HepG2 (cell line): ENCODE data around the gene RAD51AP1. TPM values are rescaled to one million over a fixed set of nuclear protein-coding genes. Genes with fewer than 3 reads are reported as not detected.
A peak's percentile ranks its signal among the peaks of the same experiment; 100 is the strongest.

ENCODE experiments used
- ARNT ChIP-seq: fragments of 450-650 bp; IDR thresholded peaks from 2 replicates; pipeline ENCODE4 v1.6.1; 2017
- EP300 ChIP-seq, 3 experiments: sonication (generic) in 1 of 3; formaldehyde crosslinking in 1 of 3; IDR thresholded peaks; 2 replicates each; pipeline versions ENCODE4 v1.5.1 to v1.6.1; 2011 to 2020; ENCODE audit warnings: low read depth in 2 of 3, low read length in 2 of 3, borderline replicate concordance in 1 of 3, improper control_type of control experiment in 1 of 3, mild to moderate bottlenecking in 1 of 3, missing genetic modification reagents in 1 of 3, moderate library complexity in 1 of 3
- KAT7 ChIP-seq: IDR thresholded peaks from 2 replicates; pipeline ENCODE4 v1.6.1; 2018; ENCODE audit warnings: borderline replicate concordance, missing compliant biosample characterization
- KLF6 ChIP-seq: IDR thresholded peaks from 2 replicates; pipeline ENCODE4 v1.8.0; 2016; ENCODE audit warnings: missing biosample characterization, missing genetic modification reagents
- MXD4 ChIP-seq: IDR thresholded peaks from 2 replicates; pipeline ENCODE4 v1.6.1; 2016; ENCODE audit warnings: mild to moderate bottlenecking, missing biosample characterization, missing genetic modification reagents
- NBN ChIP-seq: fragments of 450-650 bp; conservative IDR thresholded peaks from 2 replicates; pipeline ENCODE4 v1.6.1; 2017
- NR2F2 ChIP-seq: IDR thresholded peaks from 2 replicates; pipeline ENCODE4 v1.6.1; 2012; ENCODE audit warnings: low read depth, inconsistent platforms, borderline replicate concordance
- NRL ChIP-seq: sonication (generic); formaldehyde crosslinking; IDR thresholded peaks from 2 replicates; pipeline ENCODE4 v1.5.0; 2020; ENCODE audit warnings: missing genetic modification reagents, mild to moderate bottlenecking, moderate library complexity, borderline replicate concordance
- PAXIP1 ChIP-seq: sonication (generic); formaldehyde crosslinking; conservative IDR thresholded peaks from 2 replicates; pipeline ENCODE4 v1.4.0; 2020; ENCODE audit warnings: mild to moderate bottlenecking, missing genetic modification reagents, moderate library complexity
- PHF20 ChIP-seq: sonication (generic); formaldehyde crosslinking; IDR thresholded peaks from 2 replicates; pipeline ENCODE4 v1.5.0; 2020; ENCODE audit warnings: mild to moderate bottlenecking, missing genetic modification reagents
- POGZ ChIP-seq: sonication (generic); formaldehyde crosslinking; IDR thresholded peaks from 2 replicates; pipeline ENCODE4 v1.4.0; 2020; ENCODE audit warnings: mild to moderate bottlenecking, missing genetic modification reagents
- POLR2AphosphoS5 ChIP-seq: IDR thresholded peaks from 2 replicates; pipeline ENCODE4 v1.6.1; 2012; ENCODE audit warnings: low read depth, low read length
- RARA ChIP-seq: IDR thresholded peaks from 2 replicates; pipeline ENCODE4 v1.6.1; 2016; ENCODE audit warnings: missing genetic modification reagents, missing compliant biosample characterization
- RFX1 ChIP-seq: fragments of 450-650 bp; IDR thresholded peaks from 2 replicates; pipeline ENCODE4 v1.6.1; 2017
- ZBTB1 ChIP-seq: sonication (generic); formaldehyde crosslinking; IDR thresholded peaks from 2 replicates; pipeline ENCODE4 v1.4.0; 2020; ENCODE audit warnings: missing genetic modification reagents, borderline replicate concordance
- ZBTB37 ChIP-seq: sonication (generic); formaldehyde crosslinking; IDR thresholded peaks from 2 replicates; pipeline ENCODE4 v1.4.0; 2020; ENCODE audit warnings: mild to moderate bottlenecking, missing genetic modification reagents
- ZBTB42 ChIP-seq: sonication (generic); formaldehyde crosslinking; IDR thresholded peaks from 2 replicates; pipeline ENCODE4 v1.5.0; 2020; ENCODE audit warnings: mild to moderate bottlenecking, missing genetic modification reagents
- ZNF138 ChIP-seq: sonication (generic); formaldehyde crosslinking; IDR thresholded peaks from 2 replicates; pipeline ENCODE4 v1.5.0; 2020; ENCODE audit warnings: mild to moderate bottlenecking, low read depth, missing genetic modification reagents
- ZNF263 ChIP-seq: sonication (generic); formaldehyde crosslinking; IDR thresholded peaks from 2 replicates; pipeline ENCODE4 v1.4.0; 2020; ENCODE audit warnings: missing genetic modification reagents
- ZNF317 ChIP-seq: sonication (generic); formaldehyde crosslinking; IDR thresholded peaks from 2 replicates; pipeline ENCODE4 v1.5.0; 2020; ENCODE audit warnings: mild to moderate bottlenecking, missing genetic modification reagents
- ZNF468 ChIP-seq: sonication (generic); formaldehyde crosslinking; IDR thresholded peaks from 2 replicates; pipeline ENCODE4 v1.8.0; 2022; ENCODE audit warnings: mild to moderate bottlenecking, moderate library complexity, missing genetic modification reagents
- ZNF549 ChIP-seq: sonication (generic); formaldehyde crosslinking; IDR thresholded peaks from 2 replicates; pipeline ENCODE4 v1.5.0; 2020; ENCODE audit warnings: missing genetic modification reagents
- ZNF616 ChIP-seq: sonication (generic); formaldehyde crosslinking; IDR thresholded peaks from 2 replicates; pipeline ENCODE4 v1.5.0; 2020; ENCODE audit warnings: low read depth, mild to moderate bottlenecking, missing genetic modification reagents
- polyA plus RNA-seq, 8 experiments: library from polyadenylated mRNA; depleted of rRNA in 3 of 8; stranded (reverse) in 7 of 8; unstranded in 1 of 8; fragments of >200 nt; fragmentation: Illumina TruSeq in 4 of 8; extraction: Trizol in 4 of 8; gene quantifications; 2 replicates each; pipeline versions ENCODE4 v1.2.1 to v1.2.3, GENCODE V29; 2011 to 2016; ENCODE audit warnings: low read depth in 4 of 8, missing spikeins in 1 of 8, mixed read lengths in 1 of 8; ENCODE audit not compliant: insufficient read depth in 1 of 8
- total RNA-seq, 5 experiments: library from RNA; depleted of rRNA; stranded (reverse); fragments of >200 nt; fragmentation: Illumina TruSeq; extraction: Trizol; gene quantifications; 2 replicates each; pipeline ENCODE4 v1.2.3, GENCODE V29; 2016; ENCODE audit warnings: low read depth in 1 of 5

RAD51AP1 gene
- total and polyA plus RNA-seq, 2 of the 13 experiments (the other 11 are each of a cell fraction or from before 2014, with no cell fraction given), result 16.6 to 49.3 TPM

GRCh38 chr12:4538207-4539160 lies at the start of gene RAD51AP1 (continued):
- no peak for TF ChIP-seq KAT7 (CRISPR knock-in tag)
- 0 out of 2 replicates have a peak, but pooled peaks have one; percentile 13 for TF ChIP-seq PAXIP1 (CRISPR knock-in tag)
- no peak for TF ChIP-seq ZBTB1 (CRISPR knock-in tag)
- TF ChIP-seq PHF20 (CRISPR knock-in tag), result peak; percentile 98
- TF ChIP-seq MXD4, result peak; percentile 55; the same call in 1 of the 2 replicates
- no peak for TF ChIP-seq KLF6 (CRISPR knock-in tag)
- no peak for TF ChIP-seq ZNF549 (CRISPR knock-in tag)
- TF ChIP-seq POLR2AphosphoS5, result peak; percentile 66
- peak in 1 of 2 experiments; percentile 58; a peak in 2 of 4 replicates for TF ChIP-seq EP300 (IDR thresholded peaks at IDR 0.05; ENCODE audit: low read depth in 2 of 2, low read length in 2 of 2)
- TF ChIP-seq EP300 (CRISPR knock-in tag; IDR thresholded peaks at IDR 0.05; ENCODE audit: borderline replicate concordance), result no peak
- no peak for TF ChIP-seq RFX1
- TF ChIP-seq ZBTB37 (CRISPR knock-in tag), result no peak
- no peak for TF ChIP-seq ZBTB42 (CRISPR knock-in tag)
- TF ChIP-seq ZNF138 (CRISPR knock-in tag), result peak; percentile 66; the same call in 1 of the 2 replicates
- no peak for TF ChIP-seq ZNF468 (CRISPR knock-in tag)
- TF ChIP-seq NBN, result no peak
- no peak for TF ChIP-seq NR2F2
- TF ChIP-seq ARNT, result no peak
- TF ChIP-seq NRL (CRISPR knock-in tag), result no peak
- TF ChIP-seq ZNF263 (CRISPR knock-in tag), result no peak
- TF ChIP-seq POGZ (CRISPR knock-in tag), result peak; percentile 83
- TF ChIP-seq ZNF317 (CRISPR knock-in tag), result peak; percentile 61; the same call in 1 of the 2 replicates
- TF ChIP-seq RARA (CRISPR knock-in tag), result no peak
- 0 out of 2 replicates have a peak, but pooled peaks have one; percentile 32 for TF ChIP-seq ZNF616
